Lung (tissue), 12 donors: Measurements from ENCODE around the gene EXOC2. TPM values are rescaled to one million over a fixed set of nuclear protein-coding genes. Genes with fewer than 3 reads are reported as not detected.

Experiments
- ATAC-seq: fragments of 200-7000 bp; cut with Tn5 transposase; one replicate; pipeline ENCODE4 v1.9.1; 2020; ENCODE audit warnings: moderate number of reproducible peaks; ENCODE audit not compliant: insufficient read depth, low FRiP score
- DNase-seq, 3 donors: peaks; one replicate each; pipeline ENCODE4 v3.0.0-alpha.2; 2013 to 2017
- H3K27ac ChIP-seq, 2 donors: one replicate each; pipeline ENCODE4 v1.5.1; 2013; ENCODE audit warnings: mild to moderate bottlenecking in 2 of 2, moderate library complexity in 2 of 2, control low read depth in 1 of 2, inconsistent platforms in 1 of 2, low read depth in 1 of 2, low read length in 1 of 2
- H3K27me3 ChIP-seq, 3 donors: one replicate each; pipeline ENCODE4 v1.5.1; 2013; ENCODE audit warnings: low read length in 2 of 3; ENCODE audit not compliant: control insufficient read depth in 3 of 3, insufficient read depth in 3 of 3
- H3K36me3 ChIP-seq, 4 donors: one replicate each; pipeline ENCODE4 v1.5.1; 2013; ENCODE audit warnings: low read length in 4 of 4, mild to moderate bottlenecking in 1 of 4, moderate library complexity in 1 of 4; ENCODE audit not compliant: control insufficient read depth in 4 of 4, insufficient read depth in 4 of 4
- H3K4me1 ChIP-seq, 5 donors: one replicate each; pipeline ENCODE4 v1.5.1; 2013; ENCODE audit warnings: low read length in 5 of 5, mild to moderate bottlenecking in 2 of 5, moderate library complexity in 1 of 5; ENCODE audit not compliant: control insufficient read depth in 5 of 5, insufficient read depth in 5 of 5
- H3K4me3 ChIP-seq: one replicate; pipeline ENCODE4 v1.5.1; 2013; ENCODE audit warnings: mild to moderate bottlenecking, control low read depth, moderate library complexity
- H3K9ac ChIP-seq, 2 donors: one replicate each; pipeline ENCODE4 v1.5.1; 2013; ENCODE audit warnings: low read length in 2 of 2, control low read depth in 1 of 2; ENCODE audit not compliant: insufficient read depth in 1 of 2
- H3K9me3 ChIP-seq, 4 donors: one replicate each; pipeline ENCODE4 v1.5.1; 2013; ENCODE audit warnings: low read length in 3 of 4, mild to moderate bottlenecking in 1 of 4, moderate library complexity in 1 of 4; ENCODE audit not compliant: control insufficient read depth in 4 of 4, insufficient read depth in 3 of 4
- CTCF ChIP-seq: IDR thresholded peaks from 2 replicates; pipeline ENCODE4 v1.5.1; 2012; ENCODE audit warnings: mild to moderate bottlenecking; ENCODE audit errors: control extremely low read depth, extremely low read depth
- WGBS, 2 donors: extraction: QIAGEN DNeasy Blood & Tissue Kit; methylation state at CpG; one replicate each; pipeline ENCODE4 v1.1.7; 2013; 5-methylcytosine and 5-hydroxymethylcytosine counted together
- polyA plus RNA-seq, 2 donors: library from polyadenylated mRNA; stranded (reverse); fragments of 200-250 nt; gene quantifications; one replicate each; pipeline ENCODE4 v1.2.1, GENCODE V29; 2013
- total RNA-seq, 2 donors: library from RNA; depleted of rRNA in 1 of 2; stranded (reverse); fragments of >200 nt in 1 of 2; gene quantifications; one replicate each; pipeline ENCODE4 v1.2.1, GENCODE V29; 2014 to 2021
- donor health status: control.
- donor health status: control.
- donor health status: Bipolar disorder and iron deficiency.
- donor health status: healthy.
- donor health status: DM: yes; HTN: yes; CAD: no.

Gene EXOC2
- total and polyA plus RNA-seq, 4 donors, result 6.3 to 33.0 (median 12.8) TPM

DNA sequence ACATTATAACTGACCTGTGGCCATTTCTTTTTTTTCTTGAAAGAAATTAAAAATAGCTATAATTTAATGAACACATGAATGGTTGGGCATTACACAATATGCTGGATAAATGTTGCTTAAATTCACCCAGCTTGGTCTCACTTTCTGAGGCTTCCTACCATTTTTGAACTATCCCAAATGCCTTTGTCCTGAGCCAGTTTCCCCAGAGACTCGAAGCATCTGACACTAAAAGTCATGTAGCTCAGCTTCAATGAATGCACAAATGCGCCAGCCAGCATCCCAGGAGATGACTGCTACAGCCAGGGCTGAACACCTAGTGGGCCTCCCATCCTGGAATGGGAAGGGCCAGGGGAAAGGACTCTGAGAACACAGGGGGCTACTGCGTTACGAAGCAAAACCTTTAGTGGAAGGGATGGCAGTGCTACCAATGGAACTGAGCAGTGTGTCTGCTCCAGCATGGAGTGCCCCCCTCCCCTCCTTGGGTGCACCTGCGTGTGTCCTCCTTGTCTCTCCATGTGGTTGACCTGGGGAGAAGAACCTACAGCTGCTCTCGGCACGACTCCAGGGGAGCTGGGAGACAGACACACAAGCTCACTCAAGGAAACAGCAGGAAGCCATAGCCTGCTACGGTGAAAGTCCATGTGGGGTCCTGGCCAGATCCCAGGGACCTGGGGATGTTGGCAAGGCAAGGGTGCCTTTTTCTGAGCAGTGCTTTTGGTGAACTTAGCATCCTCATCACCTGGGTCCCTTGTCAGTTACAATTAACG, 240.5 kb downstream of the EXOC2 start:
- H3K4me3 ChIP-seq, result no peak overlapping the region
- H3K27me3 ChIP-seq, result no peaks in the 10 kb centered on the region
- peaks cover 0 to 3% (median 0%) of the 10 kb centered on the region in 4 donors for H3K9me3 ChIP-seq
- H3K36me3 ChIP-seq, result no peaks in the 10 kb centered on the region
- no peak for TF ChIP-seq CTCF
- peaks cover 0 to 11% (median 0%) of the 10 kb centered on the region in 5 donors for H3K4me1 ChIP-seq
- WGBS, 2 donors, result 76 to 84% methylated on average over 9 of the region's 9 CpGs
- H3K27ac ChIP-seq, result no peak overlapping the region
- no peak overlapping the region for H3K9ac ChIP-seq
- no peak for DNase-seq
- no peak for ATAC-seq

GRCh38 chr6:451847-452246, 241.1 kb downstream of the EXOC2 start:
- Histone ChIP-seq H3K4me1 (peaks cover 0 to 11% (median 0%) of the 10 kb centered on the region in 5 donors), H3K27me3 (no peaks in the 10 kb centered on the region), H3K9ac (no peak overlapping the region), H3K9me3 (peaks cover 0 to 3% (median 0%) of the 10 kb centered on the region in 4 donors), H3K4me3 (no peak overlapping the region), H3K27ac (no peak overlapping the region), H3K36me3 (no peaks in the 10 kb centered on the region)
- DNase-seq, result no peak
- WGBS, 2 donors, result 96 to 97% methylated on average over 8 of the region's 8 CpGs
- ATAC-seq, result no peak
- no peak for TF ChIP-seq CTCF

- peaks cover 0 to 3% (median 0%) of the 10 kb centered on the region in 4 donors for H3K9me3 ChIP-seq
- DNase-seq (no peak), ATAC-seq (no peak)
- H3K36me3 ChIP-seq, result no peaks in the 10 kb centered on the region
- no peak overlapping the region for H3K9ac ChIP-seq
- H3K27ac ChIP-seq, result no peak overlapping the region
- peaks cover 0 to 11% (median 0%) of the 10 kb centered on the region in 5 donors for H3K4me1 ChIP-seq
- H3K27me3 ChIP-seq, result no peaks in the 10 kb centered on the region
- 92 to 93% methylated on average over 12 of the region's 12 CpGs for WGBS, 2 donors
- no peak overlapping the region for H3K4me3 ChIP-seq
- TF ChIP-seq CTCF, result no peak
Observed at GRCh38 chr6:451336-451735, 241.6 kb downstream of the EXOC2 start.
